HCT116 (cell line): ENCODE measurements around the gene HECW1. TPM values are rescaled to one million over a fixed set of nuclear protein-coding genes. Genes with fewer than 3 reads are reported as not detected.

ENCODE experiments used
- ATAC-seq: fragments of 200-7000 bp; cut with Tn5 transposase; 2 replicates; pipeline ENCODE4 v1.9.1; 2020; ENCODE audit warnings: mild to moderate bottlenecking, moderate library complexity
- BruUV-seq: library from RNA; stranded (reverse); fragments of 400-500 nt; replicated peaks from 2 replicates; lab custom pipeline; 2021; lab: Mats Ljungman, UMichigan
- CTCF ChIA-PET: fragments of 300-600 bp; sonication (Branson Sonifier 250); formaldehyde crosslinking; loops from one replicate; lab custom pipeline; 2021; ENCODE audit warnings: antibody characterized with exemption; lab: Charles Lee
- POLR2A ChIA-PET: fragments of 300-600, 350-600 bp; sonication (Branson Sonifier 250); formaldehyde crosslinking; loops from one replicate; lab custom pipeline; 2021; ENCODE audit warnings: antibody characterized with exemption; lab: Charles Lee
- RAD21 ChIA-PET, 2 experiments: fragments of 300-600 bp; sonication (Branson Sonifier 250); formaldehyde crosslinking; loops; one replicate each; lab custom pipeline; 2023; ENCODE audit warnings: low total read pairs in 2 of 2; ENCODE audit not compliant: uncharacterized antibody in 2 of 2, unreplicated experiment in 2 of 2, low non-redundant PET in 1 of 2; lab: Charles Lee
- DNase-seq: peaks from one replicate; pipeline ENCODE4 v3.0.0-alpha.2; 2010; ENCODE audit warnings: low read depth, low spot score
- H2AFZ ChIP-seq: fragments of 200-600 bp; shearing (Covaris generic), sonication (generic); 2 replicates; pipeline ENCODE4 v1.6.1; 2017; ENCODE audit warnings: low read depth, mixed run types, mixed read lengths, antibody characterized with exemption, low read length; ENCODE audit not compliant: poor library complexity, severe bottlenecking
- H3K27ac ChIP-seq: 2 replicates; pipeline ENCODE4 v1.5.1; 2012; ENCODE audit warnings: low read depth, low read length
- H3K27me3 ChIP-seq: fragments of 200-600 bp; sonication (generic); 2 replicates; pipeline ENCODE4 v1.6.1; 2016; ENCODE audit warnings: mixed run types, low read length, mixed read lengths; ENCODE audit not compliant: insufficient read depth
- H3K36me3 ChIP-seq, 2 experiments: fragments of 200-500 bp in 1 of 2; fragments of 200-600 bp in 1 of 2; sonication (Bioruptor generic) in 1 of 2; sonication (generic) in 1 of 2; 2 replicates each; pipeline versions ENCODE4 v1.5.1 to v1.6.1; 2014 to 2016; ENCODE audit warnings: low read length in 2 of 2, inconsistent platforms in 1 of 2, mixed read lengths in 1 of 2, mixed run types in 1 of 2; ENCODE audit not compliant: insufficient read depth in 2 of 2, control insufficient read depth in 1 of 2
- H3K4me1 ChIP-seq, 2 experiments: fragments of 200-600 bp in 1 of 2; sonication (generic) in 1 of 2; 2 replicates each; pipeline versions ENCODE4 v1.5.1 to v1.6.1; 2012 to 2017; ENCODE audit warnings: low read length in 2 of 2, inconsistent platforms in 1 of 2, mild to moderate bottlenecking in 1 of 2, mixed read lengths in 1 of 2, mixed run types in 1 of 2, moderate library complexity in 1 of 2; ENCODE audit not compliant: insufficient read depth in 2 of 2, control insufficient read depth in 1 of 2
- H3K4me2 ChIP-seq: fragments of 200-600 bp; sonication (generic); 2 replicates; pipeline ENCODE4 v1.6.1; 2017; ENCODE audit warnings: mixed run types, low read length, mixed read lengths
- H3K4me3 ChIP-seq, 2 experiments: fragments of 200-600 bp in 1 of 2; sonication (generic) in 1 of 2; replicated peaks in 1 of 2; 2 replicates each; pipeline ENCODE4 v1.5.1; 2011 to 2016; ENCODE audit warnings: low read length in 2 of 2, control low read depth in 1 of 2, low read depth in 1 of 2, mild to moderate bottlenecking in 1 of 2, mixed read lengths in 1 of 2, mixed run types in 1 of 2
- H3K79me2 ChIP-seq: fragments of 200-600 bp; sonication (generic); 2 replicates; pipeline ENCODE4 v1.6.1; 2017; ENCODE audit warnings: mild to moderate bottlenecking, mixed run types, low read length, moderate library complexity, mixed read lengths; ENCODE audit not compliant: insufficient read depth
- H3K9ac ChIP-seq: fragments of 200-600 bp; sonication (generic); 2 replicates; pipeline ENCODE4 v1.6.1; 2016; ENCODE audit warnings: low read length, mixed read lengths
- H3K9me2 ChIP-seq: fragments of 200-600 bp; sonication (generic), shearing (Covaris generic); 2 replicates; pipeline ENCODE4 v1.6.1; 2017; ENCODE audit warnings: mixed run types, mild to moderate bottlenecking, moderate library complexity; ENCODE audit not compliant: insufficient read depth
- H3K9me3 ChIP-seq, 2 experiments: fragments of 200-500 bp in 1 of 2; fragments of 200-600 bp in 1 of 2; sonication (Bioruptor generic) in 1 of 2; sonication (generic) in 1 of 2; 2 replicates each; pipeline ENCODE4 v1.6.1; 2014 to 2017; ENCODE audit warnings: low read length in 2 of 2, mixed read lengths in 2 of 2, inconsistent platforms in 1 of 2, low read depth in 1 of 2, mild to moderate bottlenecking in 1 of 2, mixed run types in 1 of 2, moderate library complexity in 1 of 2; ENCODE audit not compliant: control insufficient read depth in 1 of 2, insufficient read depth in 1 of 2
- H4K20me1 ChIP-seq: fragments of 200-600 bp; sonication (generic), shearing (Covaris generic); 2 replicates; pipeline ENCODE4 v1.6.1; 2017; ENCODE audit warnings: mixed run types, mild to moderate bottlenecking, moderate library complexity; ENCODE audit not compliant: insufficient read depth
- EGR1 ChIP-seq: IDR thresholded peaks from 2 replicates; pipeline ENCODE4 v1.6.1; 2012; ENCODE audit warnings: low read depth
- ELF1 ChIP-seq: IDR thresholded peaks from 2 replicates; pipeline ENCODE4 v1.6.1; 2012; ENCODE audit warnings: low read depth, borderline replicate concordance
- EZH2 ChIP-seq: fragments of 200-600 bp; sonication (generic); IDR thresholded peaks from 2 replicates; pipeline ENCODE4 v1.6.1; 2017; ENCODE audit warnings: antibody characterized with exemption, mixed run types
- EZH2phosphoT487 ChIP-seq: fragments of 200-600 bp; IDR thresholded peaks from 2 replicates; pipeline ENCODE4 v1.6.1; 2018; ENCODE audit warnings: antibody characterized with exemption, borderline replicate concordance
- FOSL1 ChIP-seq: IDR thresholded peaks from 2 replicates; pipeline ENCODE4 v1.6.1; 2012; ENCODE audit warnings: low read depth
- POLR2A ChIP-seq: IDR thresholded peaks from 2 replicates; pipeline ENCODE4 v1.7.0; 2011; ENCODE audit warnings: borderline replicate concordance; ENCODE audit not compliant: insufficient read depth, insufficient read length; ENCODE audit errors: extremely low read depth
- POLR2AphosphoS5 ChIP-seq: IDR thresholded peaks from 2 replicates; pipeline ENCODE4 v1.6.1; 2011; ENCODE audit warnings: mild to moderate bottlenecking, low read depth, low read length, moderate library complexity
- RAD21 ChIP-seq: IDR thresholded peaks from 2 replicates; pipeline ENCODE4 v1.6.1; 2012; ENCODE audit warnings: low read depth, mild to moderate bottlenecking
- REST ChIP-seq: IDR thresholded peaks from 2 replicates; pipeline ENCODE4 v1.6.1; 2012; ENCODE audit warnings: low read depth
- SIN3A ChIP-seq: IDR thresholded peaks from 2 replicates; pipeline ENCODE4 v1.6.1; 2012; ENCODE audit warnings: low read depth
- SP1 ChIP-seq: IDR thresholded peaks from 2 replicates; pipeline ENCODE4 v1.6.1; 2012; ENCODE audit warnings: low read depth
- TCF7L2 ChIP-seq: IDR thresholded peaks from 2 replicates; pipeline ENCODE4 v1.7.0; 2011; ENCODE audit warnings: borderline replicate concordance, inconsistent platforms; ENCODE audit not compliant: insufficient read depth, insufficient read length; ENCODE audit errors: extremely low read depth
- YY1 ChIP-seq: IDR thresholded peaks from 2 replicates; pipeline ENCODE4 v1.6.1; 2011; ENCODE audit warnings: low read length, low read depth, moderate library complexity, mild to moderate bottlenecking; ENCODE audit not compliant: insufficient replicate concordance; ENCODE audit errors: extremely low read depth
- ZBTB33 ChIP-seq: IDR thresholded peaks from 2 replicates; pipeline ENCODE4 v1.6.1; 2011; ENCODE audit warnings: mild to moderate bottlenecking, low read length, moderate library complexity; ENCODE audit not compliant: insufficient replicate concordance; ENCODE audit errors: extremely low read depth
- ZFX ChIP-seq: fragments of 450-650 bp; IDR thresholded peaks from 2 replicates; pipeline ENCODE4 v1.6.1; 2017
- ZNF274 ChIP-seq: fragments of 200-500 bp; sonication (Bioruptor generic); IDR thresholded peaks from 2 replicates; pipeline ENCODE4 v1.6.1; 2014; ENCODE audit warnings: mild to moderate bottlenecking, low read depth, low read length, inconsistent platforms
- intact Hi-C: fragments of 100-400 bp; cut with micrococcal nuclease; formaldehyde crosslinking; loops from 2 replicates; pipeline ENCODE4 v1.10.0; 2022
- total RNA-seq: library from RNA; stranded (reverse); gene quantifications from one replicate; pipeline ENCODE4 v1.2.1, GENCODE V29; 2021; ENCODE audit not compliant: unreplicated experiment

The HECW1 gene
- total RNA-seq, 1 experiment from 2014 or later: 5.6 TPM

GRCh38 chr7:43542716-43543115 lies 430.3 kb downstream of the HECW1 start:
- H3K9ac ChIP-seq: no peak overlapping the region
- CTCF ChIA-PET: no interaction called here
- no peak overlapping the region for H3K4me3 ChIP-seq
- BruUV-seq: no TSS peak
- H3K4me1 ChIP-seq: no peaks in the 10 kb centered on the region
- DNase-seq: no peak
- H3K79me2 ChIP-seq: no peaks in the 10 kb centered on the region
- H3K9me3 ChIP-seq: peaks cover 0 to 4% of the 10 kb centered on the region in 2 experiments; a peak in 1 of 4 replicates
- no peaks in the 10 kb centered on the region for H3K9me2 ChIP-seq
- intact Hi-C loops: no loop called here
- H2AFZ ChIP-seq: no peak overlapping the region
- H3K4me2 ChIP-seq: no peak overlapping the region
- no peaks in the 10 kb centered on the region for H4K20me1 ChIP-seq
- H3K36me3 ChIP-seq: no peaks in the 10 kb centered on the region
- H3K27ac ChIP-seq: no peak overlapping the region
- RAD21 ChIA-PET: no interaction called here
- POLR2A ChIA-PET: no interaction called here
- H3K27me3 ChIP-seq: no peaks in the 10 kb centered on the region
- TF ChIP-seq YY1 (no peak), EGR1 (no peak), EZH2 (no peak), ZFX (no peak), EZH2phosphoT487 (no peak), RAD21 (no peak), SIN3A (no peak), TCF7L2 (no peak), POLR2A (no peak), FOSL1 (no peak), ZBTB33 (no peak), SP1 (no peak), REST (no peak), ZNF274 (no peak), POLR2AphosphoS5 (no peak), ELF1 (no peak)
- ATAC-seq: no peak
